ENCODE measurements around the gene PIAS2.

PIAS2 gene

DNA sequence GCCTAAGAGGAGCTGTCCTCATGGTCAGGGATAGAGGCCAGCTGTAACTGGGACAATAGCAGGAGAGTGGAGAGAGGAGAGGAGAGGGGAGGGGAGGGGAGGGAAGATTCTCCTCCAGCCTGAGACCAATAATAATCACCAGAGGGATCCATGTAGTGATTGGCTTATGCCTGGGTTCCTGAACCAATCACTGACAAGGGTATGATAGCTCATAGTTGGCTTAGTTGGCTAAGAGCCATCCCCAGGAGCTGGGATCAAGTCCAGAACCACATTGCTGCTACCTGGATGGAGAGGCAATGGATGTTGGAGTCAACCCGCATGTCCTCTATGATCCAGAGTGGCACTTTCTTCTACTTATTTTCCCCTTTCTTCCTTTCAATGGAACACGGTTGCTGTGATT lies 152.7 kb downstream of the PIAS2 start:
- DNase-seq (ENCODE audit: low read depth), result no peak

DNA sequence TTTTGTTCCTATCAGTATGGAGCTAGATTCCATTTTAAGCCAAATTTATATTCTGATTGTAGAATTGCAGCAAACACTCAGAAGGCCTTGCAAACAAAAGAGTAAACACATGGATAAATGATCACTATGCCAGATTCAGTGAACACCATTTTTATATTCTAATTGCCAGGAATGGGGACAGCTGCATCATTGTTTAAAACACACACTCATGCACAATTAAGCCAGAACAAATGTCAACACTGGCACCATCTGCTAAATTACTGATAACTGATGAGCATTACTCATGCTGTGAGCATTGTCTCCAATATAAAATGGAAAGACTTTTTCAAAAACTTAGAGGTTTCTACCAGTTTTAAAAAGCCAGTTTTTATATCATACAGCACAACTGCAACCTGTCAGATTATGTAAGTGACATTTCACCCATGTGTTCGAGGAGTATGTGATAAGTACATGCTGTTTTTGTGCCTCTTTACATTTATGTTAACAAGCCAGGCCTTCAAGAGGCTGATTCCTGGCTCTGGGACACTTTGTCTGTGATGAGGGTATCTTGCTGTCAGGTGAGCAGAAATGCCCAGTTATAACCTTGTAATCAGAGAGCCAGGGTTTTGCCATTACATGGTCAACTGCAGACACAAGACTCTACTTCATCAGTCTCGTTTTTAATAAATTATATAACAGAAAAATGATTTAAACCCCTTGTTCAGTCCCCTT lies 156.1 kb downstream of the PIAS2 start:
- no peak for DNase-seq (ENCODE audit: low read depth)

DNA sequence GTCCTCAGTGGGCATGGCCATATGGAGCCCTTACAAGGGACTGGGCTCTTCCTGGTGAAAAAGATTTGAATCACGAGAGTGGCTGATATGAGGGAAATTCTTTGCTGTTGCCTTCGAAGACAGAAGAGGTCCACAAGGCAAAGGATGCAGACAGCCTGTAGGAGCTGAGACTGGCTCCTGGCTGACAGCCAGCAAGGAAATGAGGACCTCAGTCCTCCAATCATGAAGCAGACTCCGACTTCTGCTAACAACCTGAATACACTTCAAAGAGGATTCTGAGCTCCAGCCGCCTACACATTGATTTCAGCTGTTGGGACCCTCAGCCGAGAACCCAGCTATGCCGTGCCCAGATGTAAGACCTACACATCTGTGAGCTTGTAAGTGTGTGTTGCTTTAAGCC lies 157.4 kb downstream of the PIAS2 start:
- no peak for DNase-seq (ENCODE audit: low read depth)

DNA sequence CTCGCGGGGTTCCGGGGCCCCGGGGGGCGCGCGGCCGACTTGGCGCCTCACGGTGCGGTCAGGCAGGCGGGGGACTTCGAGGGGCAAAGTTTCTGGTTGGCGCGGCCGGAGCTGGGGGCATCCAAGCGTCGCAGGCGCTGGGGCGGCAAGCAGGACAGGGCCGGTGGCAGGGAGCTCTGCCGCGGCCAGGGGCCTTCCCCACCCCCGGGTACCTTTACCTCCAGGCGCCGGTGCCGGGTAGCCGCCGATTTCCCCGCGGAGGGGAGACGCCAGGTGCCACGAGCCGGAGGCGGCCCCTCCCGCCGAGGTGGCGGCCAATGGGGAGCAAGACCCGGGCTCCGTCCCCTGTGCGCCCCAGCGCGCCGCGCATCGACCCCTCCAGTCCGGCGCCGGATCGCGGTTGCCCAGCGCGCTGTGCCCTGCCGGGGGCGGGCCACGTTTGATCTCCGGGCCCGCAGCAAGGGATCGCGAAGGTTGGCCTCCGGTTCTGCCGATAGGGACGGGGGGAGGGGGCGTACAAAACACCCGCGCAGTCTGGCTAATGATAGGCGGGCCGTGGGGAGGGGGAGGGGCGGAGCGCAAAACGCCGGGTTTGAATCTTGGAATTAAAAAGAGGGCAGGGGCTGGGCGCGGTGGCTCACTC lies 160.6 kb downstream of the PIAS2 start, which contains the start of gene ST8SIA5:
TSS of gene ST8SIA5 (minus strand) at position 495 of the 643 bp plus-strand sequence. CDS start 545 bp downstream, outside the sequence.
- no peak for DNase-seq (ENCODE audit: low read depth)

DNA sequence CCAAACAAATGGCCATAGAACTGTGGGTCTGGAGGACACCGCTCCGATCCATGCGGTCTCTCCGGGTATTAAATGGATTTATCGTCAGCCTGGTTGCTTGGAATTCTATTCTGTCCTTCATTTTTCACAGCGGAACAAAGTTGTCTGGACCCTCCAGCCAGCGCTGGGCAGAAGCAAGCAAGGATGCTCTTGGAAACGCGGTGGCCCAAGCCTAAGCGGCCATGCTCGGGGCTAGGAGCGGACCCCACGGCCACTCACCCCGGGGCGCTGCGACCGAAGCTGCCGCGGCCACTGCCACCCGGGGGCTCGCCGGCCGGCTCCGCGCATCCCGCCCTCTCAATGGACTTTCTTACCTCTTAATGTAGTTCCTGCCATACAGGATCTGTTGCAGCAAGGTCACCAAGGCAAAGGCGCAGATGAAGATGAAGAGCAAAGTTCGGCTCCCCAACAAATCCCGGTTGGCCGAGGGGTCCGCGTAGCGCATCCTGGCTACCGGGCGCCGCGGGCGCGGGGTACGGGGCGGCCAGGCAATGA lies 161.2 kb downstream of the PIAS2 start:
- no peak for DNase-seq (ENCODE audit: low read depth)

DNA sequence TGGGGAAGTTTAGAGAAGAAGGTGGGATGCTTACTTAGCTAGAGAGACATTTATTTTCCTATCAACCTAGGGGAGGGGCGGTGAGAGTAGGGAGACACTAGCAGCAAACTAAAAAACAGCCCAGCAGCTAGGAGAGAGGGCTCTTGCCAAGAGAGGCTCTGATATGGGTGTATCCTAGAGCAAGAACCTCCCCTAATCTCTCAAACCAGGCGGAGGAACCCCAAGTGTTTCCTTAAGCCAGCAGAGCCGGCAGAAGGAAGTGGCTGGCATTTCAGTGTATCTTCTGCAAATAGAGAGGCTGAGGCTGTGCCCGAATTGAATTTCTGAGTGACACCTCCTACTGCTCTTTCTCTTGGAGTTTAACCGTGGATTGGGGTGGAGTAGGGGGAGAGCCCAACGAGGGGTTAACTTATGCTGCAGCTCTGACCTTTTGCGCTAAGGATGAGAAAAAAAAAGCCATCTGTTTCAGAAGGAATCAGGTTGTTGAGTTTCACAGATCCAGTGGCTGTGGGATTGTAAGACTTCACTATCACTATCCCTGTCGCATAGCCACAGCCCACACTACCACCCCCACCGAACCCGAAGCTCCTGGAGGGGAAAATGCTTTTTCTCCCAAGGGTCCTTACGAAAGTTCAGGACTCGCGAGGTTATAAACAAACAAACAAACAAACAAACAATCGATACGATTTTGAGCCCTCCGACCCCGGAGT lies 161.8 kb downstream of the PIAS2 start:
- no peak for DNase-seq (ENCODE audit: low read depth)

DNA sequence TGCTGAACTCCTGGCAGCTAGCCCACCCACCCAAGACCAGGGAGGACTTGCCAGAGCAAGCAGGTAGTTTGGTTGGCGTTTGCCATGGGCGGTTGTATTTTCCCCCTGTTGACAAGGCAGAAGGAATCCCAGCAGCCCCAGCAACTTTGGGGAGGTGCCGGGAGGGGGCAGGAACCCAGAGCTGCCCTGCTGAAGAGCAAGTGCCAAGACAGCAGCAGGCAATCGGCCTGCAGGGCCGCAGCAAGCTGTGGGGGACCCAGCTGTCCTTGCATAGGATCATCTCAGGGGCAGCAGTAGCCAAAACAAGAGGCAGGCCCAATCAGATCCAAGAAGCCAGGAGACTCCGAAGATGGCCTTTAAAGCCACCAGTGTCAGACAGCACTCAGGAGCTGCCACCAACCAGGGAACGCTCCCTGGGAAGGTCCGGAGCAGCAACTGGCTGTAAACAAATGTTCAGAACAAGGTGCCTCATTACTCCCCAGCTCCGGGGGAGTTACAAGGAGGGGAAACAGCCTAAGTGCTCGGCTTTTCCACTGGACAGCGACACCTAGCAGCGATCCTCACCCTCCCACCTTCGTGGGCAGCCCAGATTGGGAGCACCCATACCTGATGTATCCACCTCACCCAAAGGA lies 162.5 kb downstream of the PIAS2 start:
- DNase-seq (ENCODE audit: low read depth), result no peak

DNA sequence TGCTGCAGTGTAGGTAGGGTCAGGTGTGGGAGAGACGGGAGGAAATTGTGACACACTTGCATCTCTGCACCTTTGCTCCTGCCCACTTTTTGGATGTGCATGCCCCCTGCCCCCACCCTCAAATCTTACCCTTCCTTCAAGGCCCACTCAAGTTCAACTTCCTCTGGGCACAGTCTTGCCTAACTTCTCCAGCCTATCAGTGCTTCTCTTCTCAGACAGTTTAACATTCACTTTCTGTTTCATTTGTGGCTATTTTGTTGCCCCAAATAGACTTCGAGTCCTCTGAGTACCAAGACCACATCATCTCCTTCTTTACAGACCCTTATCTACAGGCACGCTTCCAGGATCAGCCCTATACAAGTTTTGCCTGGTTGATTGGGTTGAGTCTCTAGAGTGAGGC lies 163.1 kb downstream of the PIAS2 start:
- no peak for DNase-seq (ENCODE audit: low read depth)

All from activated T-cell treated with anti-CD3 and anti-CD28 coated beads for 1 hour (primary cell).